LoVo (cell line): ENCODE results near the gene TANGO6.
"Not testable (repeated sequence)": the region's sequence is repeated elsewhere in the genome, so short reads cannot be mapped to it uniquely, and the experiment has no call there.

Source experiments
- DNase-seq: peaks from one replicate; pipeline ENCODE4 v3.0.0-alpha.2; 2016; ENCODE audit warnings: low spot score

Gene TANGO6

DNA sequence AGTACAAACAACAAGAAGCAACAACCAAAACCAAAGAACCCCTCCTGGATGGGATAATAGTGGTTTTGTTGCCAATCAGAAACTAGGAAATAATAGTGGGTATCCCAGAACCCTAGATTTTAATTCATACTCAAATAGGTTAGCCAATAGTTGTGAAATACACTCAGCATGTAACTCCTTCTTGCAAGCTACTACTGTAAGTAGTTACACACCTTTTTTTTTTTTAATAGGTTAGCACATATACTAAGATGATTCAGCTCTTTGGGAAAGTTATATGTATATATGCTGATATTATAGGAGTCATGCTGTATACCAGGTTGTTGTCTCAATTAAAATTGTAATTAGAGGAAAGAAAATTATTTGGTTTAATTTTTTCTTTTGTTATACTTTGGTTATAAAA, 169.6 kb downstream of the TANGO6 start:
- no peak for DNase-seq

DNA sequence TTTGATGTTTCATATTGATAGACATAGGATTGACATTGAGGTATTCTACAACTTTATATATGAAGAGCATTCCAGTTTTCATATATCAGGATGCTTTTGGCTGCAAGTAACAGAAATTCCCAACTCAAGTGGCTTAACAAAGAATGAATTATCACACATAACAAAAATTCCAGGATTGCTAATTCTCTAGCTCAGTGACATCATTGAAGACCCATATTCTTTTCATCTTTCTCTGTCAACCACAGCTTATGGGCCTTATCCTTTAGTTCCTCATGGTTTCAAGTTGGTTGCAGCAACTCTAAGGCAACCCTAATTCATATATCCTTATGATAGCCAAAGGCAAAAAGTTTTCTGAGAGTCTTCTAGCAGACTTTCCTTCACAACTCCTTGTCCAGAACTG, 170.7 kb downstream of the TANGO6 start:
- no peak for DNase-seq

DNA sequence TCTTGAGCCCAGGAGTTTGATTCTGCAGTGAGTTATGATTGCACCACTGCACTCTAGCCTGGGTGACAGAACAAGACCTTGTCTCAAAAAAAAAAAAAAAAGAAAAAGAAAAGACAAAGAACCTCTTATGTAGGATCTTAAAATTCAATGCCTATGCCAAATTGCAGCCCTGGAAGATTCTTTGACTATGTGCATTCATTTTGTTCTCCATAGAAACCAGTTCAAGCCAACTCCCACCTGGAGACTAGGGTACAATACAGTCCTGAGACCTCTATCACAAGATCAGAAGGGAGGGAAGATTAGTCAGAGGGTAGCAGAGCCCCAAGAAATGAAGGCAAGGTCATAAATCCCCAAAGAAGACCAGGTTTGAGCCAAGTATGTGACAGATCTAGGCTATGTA, 171.5 kb downstream of the TANGO6 start:
- no peak for DNase-seq

DNA sequence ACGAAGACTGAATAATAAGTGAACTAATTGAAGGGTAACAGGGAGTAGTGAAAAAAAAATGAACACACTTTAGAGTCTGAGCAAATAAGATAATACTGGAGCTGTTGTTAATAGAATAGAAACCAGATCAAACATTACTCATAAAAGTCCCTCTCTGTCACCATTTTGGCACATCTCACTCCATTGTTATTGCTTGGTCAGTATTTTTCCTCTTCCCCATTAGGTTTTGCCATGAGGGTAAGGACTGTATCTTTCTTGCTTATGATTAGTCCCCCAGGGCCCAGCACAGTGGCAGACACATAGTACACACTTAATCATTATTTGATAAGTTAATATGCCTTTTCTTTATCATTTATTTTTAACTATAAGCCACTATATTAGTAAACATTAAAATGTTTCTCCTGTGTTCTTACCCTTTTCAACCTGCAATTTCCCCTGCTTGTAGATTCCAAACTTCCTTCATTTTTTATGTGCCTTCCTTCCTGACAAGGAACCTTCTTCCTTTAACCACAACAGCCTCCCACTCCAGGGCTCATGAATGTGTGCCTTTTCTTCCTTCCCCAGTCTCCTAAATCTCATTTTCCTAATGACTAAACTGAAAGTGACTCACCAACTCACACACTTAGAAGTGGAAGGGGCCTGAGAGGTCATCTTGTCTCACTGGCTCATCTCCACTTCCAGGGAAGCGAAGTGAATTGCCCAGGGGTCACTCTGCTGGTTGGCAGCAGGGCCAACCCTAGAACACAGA, 173.9 kb downstream of the TANGO6 start:
- no peak for DNase-seq

DNA sequence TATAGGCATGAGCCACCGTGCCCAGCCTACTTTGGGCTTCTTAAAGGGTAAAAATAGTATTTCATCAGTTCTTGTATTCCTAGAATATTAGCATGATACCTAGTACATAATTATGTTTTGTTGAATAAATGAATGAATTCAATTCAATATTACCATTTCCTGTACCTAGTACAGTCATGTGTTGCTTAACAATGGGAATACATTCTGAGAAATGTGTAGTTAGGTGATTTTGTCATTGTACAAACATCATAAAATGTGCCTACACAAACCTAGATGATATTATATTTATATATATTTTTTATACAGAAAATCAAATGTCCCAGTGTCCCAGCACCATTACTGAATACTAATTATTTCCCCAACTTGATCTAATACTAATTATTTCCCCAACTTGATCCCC, 176.5 kb downstream of the TANGO6 start:
- DNase-seq, result no peak

DNA sequence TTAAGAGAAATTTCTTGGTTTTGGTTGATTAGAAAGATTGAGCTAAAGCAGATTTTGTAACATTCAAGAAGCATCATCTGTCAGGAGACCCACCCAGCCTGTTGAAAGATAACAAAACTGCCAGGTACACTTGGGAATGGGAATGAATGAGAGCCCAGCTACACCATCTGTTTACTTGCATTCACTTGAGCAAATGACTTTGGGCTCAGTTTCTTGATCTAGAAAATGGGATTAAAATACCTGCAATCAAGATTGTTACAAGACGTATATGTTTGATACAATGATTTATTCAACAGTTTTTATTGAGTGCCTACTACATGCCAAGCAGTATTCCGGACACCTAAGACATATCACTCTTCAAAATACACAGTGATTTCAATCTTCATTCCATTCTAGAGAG, 185.8 kb downstream of the TANGO6 start:
- no peak for DNase-seq

DNA sequence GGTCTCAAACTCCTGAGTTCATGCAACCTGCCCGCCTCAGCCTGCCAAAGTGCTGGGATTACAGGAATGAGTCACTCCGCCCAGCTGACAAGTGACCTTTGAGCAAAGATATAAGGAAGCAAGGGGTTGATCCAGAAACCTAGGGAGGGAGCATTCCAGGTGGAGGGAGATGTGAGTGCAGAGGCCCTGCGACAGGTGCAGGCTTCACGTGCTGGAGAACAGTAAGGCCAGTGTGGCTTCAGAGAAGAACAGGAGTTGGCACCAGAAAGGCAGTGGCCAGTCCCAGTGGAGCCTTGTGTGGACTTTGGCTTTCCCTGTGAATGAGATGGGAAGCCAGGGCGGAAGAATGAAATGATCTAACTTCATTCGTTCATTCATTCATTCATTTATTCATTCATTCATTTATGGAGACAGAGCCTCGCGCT, 188.6 kb downstream of the TANGO6 start:
- DNase-seq, result peak; percentile 85

DNA sequence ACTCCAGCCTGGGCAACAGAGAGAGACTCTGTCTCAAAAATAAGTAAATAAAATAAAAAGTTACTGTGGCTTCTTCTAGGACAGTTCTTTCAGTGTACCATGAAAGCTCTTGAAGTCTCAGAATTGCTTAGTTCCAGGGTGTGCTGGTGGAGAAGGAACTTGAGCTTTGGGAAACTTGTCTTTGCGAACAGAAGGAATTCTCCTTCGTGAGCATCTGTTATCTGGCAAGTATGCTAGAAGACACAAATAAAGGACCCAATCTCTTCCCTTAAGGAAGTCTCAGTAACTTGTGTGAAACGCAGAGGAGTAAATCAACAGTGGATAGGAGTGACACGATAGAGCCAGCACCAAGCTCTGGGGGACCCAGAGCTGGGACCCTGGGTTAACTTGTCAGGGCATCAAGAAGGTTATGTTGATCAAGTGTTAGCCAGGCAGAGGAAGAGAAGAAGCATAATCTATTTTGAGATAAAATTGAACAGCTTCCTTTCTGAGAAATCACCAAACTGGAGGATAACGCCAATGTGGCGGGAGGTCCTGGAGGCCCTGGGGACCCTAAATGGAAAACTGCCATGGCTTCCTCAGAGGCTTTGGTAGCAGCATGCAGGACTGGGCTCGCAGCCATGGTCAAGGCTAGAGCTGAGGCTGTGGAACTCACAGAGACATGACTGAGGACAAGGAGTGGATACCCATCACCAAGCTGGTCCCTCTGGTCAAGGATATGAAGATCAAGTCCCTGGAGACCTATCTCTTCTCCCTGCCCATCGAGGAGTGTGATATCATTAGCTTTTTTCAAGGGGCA, 190.0 kb downstream of the TANGO6 start:
- DNase-seq, result no peak

DNA sequence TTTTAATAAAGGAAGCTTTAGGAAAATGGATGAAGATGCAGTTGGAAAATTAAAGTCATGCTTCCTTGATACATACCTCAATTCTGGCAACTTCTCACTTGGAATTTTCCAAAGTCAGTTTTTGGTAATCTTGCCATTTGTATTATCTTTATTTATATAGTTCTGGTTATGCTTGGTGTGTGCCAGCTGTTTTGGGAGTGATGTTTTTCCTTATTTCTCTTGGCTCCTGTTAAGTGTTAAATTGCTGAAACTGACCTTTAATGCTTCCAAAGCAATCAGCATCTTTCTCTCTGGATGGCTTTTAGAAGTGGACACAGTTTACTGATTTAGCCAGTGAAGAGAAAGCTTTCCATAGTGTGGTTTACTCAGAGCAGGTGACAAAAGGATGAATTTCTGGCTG, 192.0 kb downstream of the TANGO6 start:
- no peak for DNase-seq

DNA sequence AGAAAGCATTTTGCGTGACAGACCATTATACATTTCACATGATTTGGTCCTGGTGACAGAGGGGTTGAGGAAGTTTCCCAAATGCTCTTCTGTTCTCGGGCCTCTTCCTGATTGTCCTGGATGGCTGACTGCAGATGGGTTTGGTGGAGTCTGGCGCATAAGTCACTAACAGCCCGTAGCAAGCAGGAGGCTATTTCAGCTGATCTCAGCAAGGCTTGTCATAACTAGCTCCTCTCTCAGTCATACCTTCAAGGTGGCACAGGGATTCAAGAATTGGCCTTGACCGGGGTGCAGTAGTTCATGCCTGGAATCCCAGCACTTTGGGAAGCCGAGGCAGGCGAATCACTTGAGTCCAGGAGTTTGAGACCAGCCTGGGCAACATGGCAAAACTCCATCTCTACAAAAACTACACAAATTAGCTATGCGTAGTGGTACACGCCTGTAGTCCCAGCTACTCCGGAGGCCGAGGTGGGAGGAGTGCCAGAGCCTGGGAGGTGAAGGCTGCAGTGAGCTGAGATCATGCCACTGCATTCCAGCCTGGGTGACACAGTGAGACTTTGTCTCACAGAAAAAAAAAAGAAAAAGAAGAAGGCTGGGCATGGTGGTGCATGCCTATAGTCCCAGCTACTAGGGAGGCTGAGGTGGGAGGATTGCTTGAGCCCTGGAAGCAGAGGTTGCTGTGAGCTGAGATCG, 193.2 kb downstream of the TANGO6 start:
- DNase-seq, result no peak

DNA sequence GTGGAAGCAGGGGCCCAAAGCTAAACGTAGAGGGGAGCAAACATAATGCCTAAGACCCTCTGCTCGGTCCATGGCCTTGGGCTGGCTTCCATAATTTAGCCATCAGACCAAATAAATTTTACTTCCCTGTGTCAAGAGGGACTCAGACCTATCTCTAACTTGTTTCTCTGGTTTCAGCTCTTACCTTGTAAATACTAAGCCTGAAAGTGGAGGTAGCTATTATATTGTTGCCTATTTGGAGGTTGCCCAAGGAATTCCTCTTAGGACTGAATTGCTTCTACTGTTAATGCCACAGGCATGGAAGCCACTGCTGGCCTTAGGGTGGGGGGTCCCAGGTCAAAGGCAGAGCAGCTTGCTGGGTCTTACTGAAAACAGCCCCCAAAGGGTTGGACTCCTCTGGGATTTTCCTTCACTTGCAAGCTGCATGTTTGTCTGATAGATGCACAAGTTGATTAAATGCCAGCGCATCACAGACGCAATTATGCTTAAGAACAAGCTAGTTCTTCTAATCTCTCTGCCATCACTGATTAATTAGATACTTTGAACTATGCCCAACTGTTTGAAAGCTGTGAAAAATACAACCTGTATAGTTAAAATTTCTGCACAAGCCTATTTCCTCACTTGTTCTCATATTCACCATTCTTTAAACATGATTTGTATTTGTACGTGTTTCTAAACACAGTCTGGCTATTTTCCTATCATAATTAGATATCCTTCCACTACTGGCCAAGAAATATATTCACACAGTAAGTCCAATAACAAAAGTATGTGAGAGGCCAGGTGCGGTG, 194.2 kb downstream of the TANGO6 start:
- no peak for DNase-seq

DNA sequence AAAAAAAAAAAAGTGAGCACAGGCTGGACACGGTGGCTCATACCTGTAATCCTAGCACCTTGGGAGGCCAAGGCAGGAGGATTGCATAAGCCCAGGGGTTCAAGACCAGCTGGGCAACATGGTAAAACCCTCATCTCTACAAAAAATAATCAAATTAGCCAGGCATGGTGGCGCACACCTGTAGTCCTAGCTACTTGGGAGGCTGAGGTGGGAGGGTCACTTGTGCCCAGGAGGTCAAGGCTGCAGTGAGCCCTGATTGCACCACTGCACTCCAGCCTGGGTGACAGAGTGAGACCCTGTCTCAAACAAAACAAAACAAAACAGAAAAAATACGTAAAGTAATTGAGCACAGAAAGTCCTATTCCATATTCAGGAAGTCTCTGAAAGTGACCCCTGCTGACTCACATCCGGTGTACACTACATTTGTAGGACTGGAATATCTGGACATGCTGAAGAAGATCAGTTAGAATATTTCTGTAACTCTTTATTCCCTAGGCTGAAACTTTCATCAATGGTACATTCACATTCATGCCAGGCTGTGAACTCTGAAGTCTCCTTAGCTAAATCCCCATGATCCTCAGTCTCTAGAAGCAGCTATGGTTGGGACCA, 196.1 kb downstream of the TANGO6 start:
- no peak for DNase-seq

DNA sequence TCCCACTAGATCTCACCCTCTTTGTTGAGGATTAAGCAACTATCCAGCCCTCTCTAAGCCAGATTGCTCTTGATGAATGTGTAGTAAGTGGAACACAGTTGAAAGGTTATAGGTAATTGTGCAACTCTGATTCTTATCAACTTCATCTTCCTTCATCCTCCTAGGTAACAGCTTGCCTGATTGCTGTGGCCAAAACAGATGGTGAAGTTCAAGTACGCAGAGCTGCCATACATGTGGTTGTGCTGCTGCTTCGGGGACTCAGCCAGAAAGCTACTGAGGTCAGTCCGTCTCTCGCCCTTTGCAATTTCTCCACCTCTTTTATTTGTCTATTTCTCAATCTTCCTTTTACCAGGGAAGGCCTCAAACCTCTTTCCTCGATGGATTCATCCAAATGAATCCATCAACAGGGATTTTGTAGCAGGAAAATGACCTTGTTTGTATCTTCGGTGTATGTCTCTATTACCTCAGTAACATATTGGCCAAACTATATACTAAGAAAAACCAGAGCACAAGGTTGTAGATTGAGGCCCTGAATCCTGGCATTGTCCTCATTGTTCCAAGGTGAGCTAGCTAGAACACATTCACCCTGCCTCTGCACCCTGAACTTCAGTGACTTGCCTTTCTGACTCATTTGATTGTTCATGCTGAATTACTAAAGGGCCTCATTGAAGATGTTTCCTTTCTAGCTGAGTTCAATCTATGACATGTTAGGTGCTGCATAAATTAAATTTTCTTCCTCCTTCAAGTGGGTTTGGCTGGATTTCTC, 197.0 kb downstream of the TANGO6 start:
- DNase-seq, result no peak

DNA sequence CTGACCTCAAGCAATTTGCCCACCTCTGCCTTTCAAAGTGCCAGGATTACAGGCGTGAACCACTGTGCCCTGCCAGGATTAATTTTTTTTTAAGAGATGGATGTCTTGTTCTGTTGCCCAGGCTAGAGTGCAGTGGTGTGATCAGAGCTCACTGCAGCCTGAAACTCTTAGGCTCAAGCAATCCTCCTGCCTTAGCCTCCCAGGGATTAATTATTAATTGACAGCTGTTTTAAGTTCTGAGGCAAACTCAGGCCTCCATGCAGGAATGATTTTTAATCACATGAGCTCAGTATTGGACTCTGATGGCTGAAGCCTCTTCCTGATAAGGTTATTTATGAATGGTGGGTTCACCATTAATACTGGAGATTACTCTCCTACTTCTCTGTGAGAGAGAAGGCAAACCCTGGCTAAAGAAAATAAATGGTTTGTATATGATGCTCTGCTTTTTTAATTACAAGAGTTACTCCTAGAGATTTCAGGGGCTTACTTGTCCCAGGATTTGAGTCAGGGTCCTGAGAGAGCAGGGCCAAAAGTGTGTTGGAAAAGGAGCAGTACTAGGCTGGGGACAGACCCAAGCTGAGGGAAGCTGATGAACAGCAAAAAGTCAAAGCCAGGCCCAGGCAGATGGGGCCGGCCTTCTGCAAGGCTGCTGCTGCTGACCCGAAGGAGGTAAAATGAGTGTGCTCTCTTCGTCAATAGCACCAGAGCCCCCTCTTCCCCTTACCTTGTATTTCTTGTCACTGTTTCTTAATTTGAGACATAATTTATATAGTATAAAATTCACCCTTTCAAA, 205.2 kb downstream of the TANGO6 start:
- DNase-seq, result no peak

DNA sequence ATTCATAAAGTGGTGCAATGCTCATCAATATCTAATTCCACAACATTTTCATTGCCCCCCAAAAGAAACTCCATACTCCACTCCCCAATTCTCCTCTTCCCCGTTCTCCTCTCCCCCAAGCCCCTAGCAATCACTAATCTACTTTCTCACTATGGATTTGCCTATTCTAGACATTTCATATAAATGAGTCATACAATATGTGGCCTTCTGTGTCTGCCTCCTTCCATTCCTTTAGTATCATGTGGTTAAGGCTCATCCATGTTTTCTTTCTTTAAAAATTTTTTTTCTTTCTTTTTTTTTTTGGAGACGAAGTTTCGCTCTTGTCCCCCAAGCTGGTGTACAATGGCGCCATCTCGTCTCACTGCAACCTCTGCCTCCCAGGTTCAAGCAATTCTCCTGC, 205.8 kb downstream of the TANGO6 start:
- no peak for DNase-seq

DNA sequence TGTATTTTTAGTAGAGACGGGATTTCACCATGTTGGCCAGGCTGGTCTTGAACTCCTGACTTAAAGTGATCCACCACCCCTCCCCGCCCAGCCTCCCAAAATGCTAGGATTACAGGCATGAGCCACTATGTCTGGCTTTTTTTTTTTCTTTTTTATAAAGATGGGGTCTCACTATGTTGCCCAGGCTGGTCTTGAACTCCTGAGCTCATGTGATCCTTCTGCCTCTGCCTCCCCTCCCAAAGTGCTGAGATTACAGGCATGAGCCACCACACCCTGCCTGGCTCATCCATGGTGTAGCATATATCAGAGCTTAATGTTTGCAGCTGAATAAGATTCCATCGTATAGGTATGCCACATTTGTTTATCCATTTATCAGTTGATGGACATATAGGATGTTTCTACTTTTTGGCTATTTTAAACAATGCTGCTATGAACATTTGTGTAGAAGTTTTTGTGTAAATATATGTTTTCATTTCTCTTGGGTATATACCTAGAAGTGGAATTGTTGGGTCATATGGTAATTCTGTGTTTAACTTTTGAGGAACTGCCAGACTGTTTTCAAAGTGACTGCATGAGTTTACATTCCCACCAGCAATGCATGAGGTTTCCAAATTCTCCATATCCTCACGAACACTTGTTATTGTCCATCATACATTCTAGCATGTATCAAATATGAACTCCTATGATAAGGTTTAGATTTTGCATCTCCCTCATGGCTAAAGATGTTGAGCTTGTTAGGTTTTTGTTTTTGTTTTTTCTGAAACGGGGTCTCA, 206.5 kb downstream of the TANGO6 start:
- DNase-seq, result no peak

DNA sequence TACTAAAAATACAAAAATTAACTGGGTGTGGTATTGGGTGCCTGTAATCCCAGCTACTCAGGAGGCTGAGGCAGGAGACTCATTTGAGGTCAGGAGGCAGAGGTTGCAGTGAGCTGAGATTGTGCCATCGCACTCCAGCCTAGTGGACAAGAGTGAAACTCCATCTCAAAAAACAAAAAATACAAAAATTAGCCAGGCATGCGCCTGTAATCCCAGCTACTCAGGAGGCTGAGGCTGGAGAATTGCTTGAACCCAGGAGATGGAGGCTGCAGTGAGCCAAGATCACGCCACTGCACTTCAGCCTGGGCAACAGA, 208.1 kb downstream of the TANGO6 start:
- not testable (repeated sequence) for DNase-seq

DNA sequence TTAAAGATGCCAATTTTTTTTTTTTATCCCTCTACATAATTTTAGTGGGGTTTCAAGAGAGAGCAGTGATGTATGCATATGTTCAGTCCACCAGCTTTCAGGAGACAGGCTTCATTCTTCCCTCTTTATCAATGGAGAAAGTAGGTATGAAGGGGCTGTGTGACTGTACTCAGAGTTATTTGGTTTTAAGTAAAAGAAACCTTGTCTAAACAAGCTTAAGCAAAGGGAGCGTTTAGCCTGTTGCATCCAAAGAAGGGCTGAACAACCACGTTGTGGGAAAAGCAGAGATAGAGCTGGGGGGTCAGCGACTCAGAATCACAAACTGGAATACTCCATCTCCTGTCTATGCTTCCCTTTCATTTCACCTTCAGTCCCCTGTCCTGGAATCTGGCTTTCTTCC, 211.7 kb downstream of the TANGO6 start:
- no peak for DNase-seq

DNA sequence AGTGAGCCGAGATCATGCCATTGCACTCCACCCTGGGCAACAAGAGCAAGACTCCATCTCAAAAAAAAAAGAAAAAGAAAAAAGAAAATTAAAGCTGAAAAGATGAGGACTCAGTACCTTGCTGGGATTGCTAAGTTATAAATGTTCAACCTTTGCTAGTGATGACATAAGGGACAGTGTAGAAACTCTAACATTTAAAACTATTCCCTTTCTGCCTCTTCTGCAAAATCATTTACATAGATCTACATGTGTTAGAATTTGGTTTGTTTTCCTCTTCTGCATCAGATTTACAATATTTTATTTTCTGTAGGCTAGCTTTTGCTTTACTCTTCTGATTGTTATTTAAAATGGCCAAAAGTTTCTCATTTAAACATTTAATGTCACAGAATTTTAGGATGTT, 212.6 kb downstream of the TANGO6 start:
- no peak for DNase-seq

DNA sequence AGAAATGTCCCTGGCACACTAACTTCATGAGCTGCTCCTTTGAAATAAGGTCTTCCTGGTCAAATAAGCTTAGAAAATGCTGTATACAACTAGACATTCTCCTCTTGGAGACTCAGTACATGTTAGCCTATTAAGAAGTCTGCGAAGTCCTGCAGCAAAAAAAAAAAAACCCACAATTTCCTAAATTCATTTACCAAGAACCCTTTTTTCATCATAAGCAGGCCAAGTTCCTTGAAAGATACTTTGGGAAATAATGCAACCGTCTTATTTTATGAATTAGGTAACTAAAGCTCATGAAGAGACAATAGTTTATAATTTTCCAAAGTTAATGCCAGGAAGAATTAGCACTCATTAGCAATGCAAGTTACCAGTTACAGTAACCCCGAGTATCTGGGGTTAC, 213.1 kb downstream of the TANGO6 start:
- no peak for DNase-seq
